Epithelial cell of esophagus (primary cell): ENCODE results near the gene FOSB.

ENCODE experiments used
- DNase-seq: peaks from one replicate; pipeline ENCODE4 v3.0.0; 2010; ENCODE audit warnings: low read depth
- H3K4me3 ChIP-seq: 2 replicates; pipeline ENCODE4 v1.5.1; 2011; ENCODE audit warnings: mild to moderate bottlenecking, low read length, control low read depth
- CTCF ChIP-seq: IDR thresholded peaks from 2 replicates; pipeline ENCODE4 v1.5.1; 2011; ENCODE audit warnings: low read depth, mild to moderate bottlenecking, low read length, control low read depth, inconsistent platforms; ENCODE audit not compliant: insufficient read depth; ENCODE audit errors: missing control alignments

Gene FOSB

GRCh38 chr19:45439190-45439568, 28.6 kb upstream of the FOSB start:
- H3K4me3 ChIP-seq = peak overlapping the region; percentile 15
- TF ChIP-seq CTCF = no peak
- DNase-seq = no peak

GRCh38 chr19:45439569-45440258, 28.1 kb upstream of the FOSB start:
- DNase-seq = peak; percentile 73
- peak; percentile 82 for TF ChIP-seq CTCF
- H3K4me3 ChIP-seq = peak overlapping the region; percentile 37

GRCh38 chr19:45440259-45440638, 27.5 kb upstream of the FOSB start:
- TF ChIP-seq CTCF = no peak
- peak overlapping the region; percentile 37 for H3K4me3 ChIP-seq
- no peak for DNase-seq

GRCh38 chr19:45440873-45441654, 26.7 kb upstream of the FOSB start:
- no peak overlapping the region for H3K4me3 ChIP-seq
- TF ChIP-seq CTCF = no peak
- peak; percentile 53 for DNase-seq

GRCh38 chr19:45442408-45442777, 25.4 kb upstream of the FOSB start:
- no peak for DNase-seq
- TF ChIP-seq CTCF = no peak
- no peak overlapping the region for H3K4me3 ChIP-seq

GRCh38 chr19:45442778-45443461, 24.9 kb upstream of the FOSB start:
- peak overlapping the region; percentile 55 for H3K4me3 ChIP-seq
- TF ChIP-seq CTCF = no peak
- peak; percentile 40 for DNase-seq
